GM18867 (cell line): ENCODE measurements around the gene ASB9.
"Not testable (repeated sequence)": the region's sequence is repeated elsewhere in the genome, so short reads cannot be mapped to it uniquely, and the experiment has no call there.

ENCODE experiments used
- ATAC-seq: cut with Tn5 transposase; IDR thresholded peaks from one replicate; pipeline ENCODE4 v1.9.1; 2021; ENCODE audit warnings: mild to moderate bottlenecking, moderate library complexity; ENCODE audit not compliant: unreplicated experiment

ASB9 gene, protein sequence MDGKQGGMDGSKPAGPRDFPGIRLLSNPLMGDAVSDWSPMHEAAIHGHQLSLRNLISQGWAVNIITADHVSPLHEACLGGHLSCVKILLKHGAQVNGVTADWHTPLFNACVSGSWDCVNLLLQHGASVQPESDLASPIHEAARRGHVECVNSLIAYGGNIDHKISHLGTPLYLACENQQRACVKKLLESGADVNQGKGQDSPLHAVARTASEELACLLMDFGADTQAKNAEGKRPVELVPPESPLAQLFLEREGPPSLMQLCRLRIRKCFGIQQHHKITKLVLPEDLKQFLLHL

GRCh38 chrX:15269618-15270521, at the start of gene ASB9:
Gene ASB9, minus strand, starts transcription at chrX:15270083. Its CDS starts 209 bp downstream, at chrX:15269874.
- peak; percentile 54 for ATAC-seq

GRCh38 chrX:15319075-15319474, 49.2 kb upstream of the ASB9 start:
- no peak for ATAC-seq

GRCh38 chrX:15315509-15315908, 45.6 kb upstream of the ASB9 start, which contains the start of gene ASB11:
Gene ASB11, minus strand, starts transcription at chrX:15315640. Its CDS starts 35 bp downstream, at chrX:15315605.
- no peak for ATAC-seq

DNA sequence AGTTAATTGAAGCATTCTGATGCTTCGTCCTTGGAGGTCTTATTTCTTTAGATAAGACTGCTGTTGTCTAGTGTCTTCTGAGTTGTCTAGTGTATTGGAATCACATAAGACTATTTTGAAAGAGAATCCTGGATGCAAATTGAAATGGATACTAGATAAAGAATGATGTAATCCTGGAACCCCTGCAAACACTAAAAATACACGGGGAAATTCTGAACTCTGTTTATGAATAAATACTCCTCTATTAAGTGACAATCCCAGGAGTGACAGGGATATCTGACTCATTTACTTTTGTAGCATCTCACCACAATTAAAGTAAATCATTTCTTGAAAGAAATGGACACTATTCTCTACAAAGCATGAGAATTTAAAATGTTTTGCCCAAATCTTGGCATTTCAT, 44.6 kb upstream of the ASB9 start:
- ATAC-seq: no peak

DNA sequence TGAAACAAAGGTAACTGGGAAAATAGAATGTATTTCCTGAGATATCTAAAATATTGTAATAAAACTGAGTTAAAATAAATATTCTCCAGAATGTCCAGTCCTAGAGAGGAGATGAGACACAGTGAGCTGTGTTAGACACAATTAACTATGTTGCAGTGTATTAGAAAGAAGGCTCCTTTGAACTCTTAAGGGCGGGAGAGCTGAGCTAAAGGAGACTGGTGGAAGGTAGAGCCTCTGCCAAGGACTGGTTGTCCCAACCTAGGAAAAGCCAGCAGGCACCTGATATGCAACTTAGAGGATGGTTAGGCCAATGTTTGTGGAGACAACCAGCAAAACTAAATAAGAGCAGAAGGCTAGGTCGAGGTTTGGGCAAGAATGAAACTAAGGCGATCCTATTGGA, 41.2 kb upstream of the ASB9 start:
- no peak for ATAC-seq

- ATAC-seq: no peak
These were observed 40.2 kb upstream of the ASB9 start for GRCh38 chrX:15310117-15310516.

DNA sequence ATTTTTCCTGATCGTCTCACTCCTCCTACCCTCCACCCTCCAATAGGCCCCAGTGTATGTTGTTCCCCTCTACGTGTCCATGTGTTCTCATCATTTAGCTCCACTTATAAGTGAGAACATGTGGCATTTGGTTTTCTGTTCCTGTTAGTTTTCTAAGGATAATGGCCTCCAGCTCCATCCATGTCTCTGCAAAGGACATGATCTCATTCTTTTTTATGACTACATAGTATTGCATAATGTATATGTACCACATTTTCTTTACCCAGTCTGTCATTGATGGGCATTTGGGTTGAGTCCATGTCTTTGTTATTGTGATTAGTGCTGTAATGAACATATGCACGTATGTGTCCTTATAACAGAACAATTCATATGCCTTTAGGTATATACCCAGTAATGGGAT, 36.0 kb upstream of the ASB9 start:
- ATAC-seq: not testable (repeated sequence)

DNA sequence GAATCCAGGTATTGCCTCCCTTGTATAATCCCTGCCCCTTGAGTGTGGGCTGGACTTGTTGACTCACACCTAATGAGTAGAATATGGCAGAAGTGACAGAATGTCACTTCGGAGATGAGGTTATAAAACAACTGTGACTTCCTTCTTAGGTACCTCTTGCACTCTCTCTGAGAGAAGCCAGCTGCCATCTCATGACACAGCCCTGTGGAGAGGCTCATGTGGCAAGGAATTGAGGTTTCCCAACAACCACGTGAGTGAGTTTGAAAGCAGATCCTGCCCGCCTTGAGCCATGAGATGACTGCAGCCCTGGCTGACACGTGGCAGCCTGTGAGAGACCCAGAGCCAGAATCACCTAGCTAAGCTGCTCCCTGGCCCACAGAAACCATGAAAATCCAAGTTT, 32.0 kb upstream of the ASB9 start:
- peak; percentile 61 for ATAC-seq

DNA sequence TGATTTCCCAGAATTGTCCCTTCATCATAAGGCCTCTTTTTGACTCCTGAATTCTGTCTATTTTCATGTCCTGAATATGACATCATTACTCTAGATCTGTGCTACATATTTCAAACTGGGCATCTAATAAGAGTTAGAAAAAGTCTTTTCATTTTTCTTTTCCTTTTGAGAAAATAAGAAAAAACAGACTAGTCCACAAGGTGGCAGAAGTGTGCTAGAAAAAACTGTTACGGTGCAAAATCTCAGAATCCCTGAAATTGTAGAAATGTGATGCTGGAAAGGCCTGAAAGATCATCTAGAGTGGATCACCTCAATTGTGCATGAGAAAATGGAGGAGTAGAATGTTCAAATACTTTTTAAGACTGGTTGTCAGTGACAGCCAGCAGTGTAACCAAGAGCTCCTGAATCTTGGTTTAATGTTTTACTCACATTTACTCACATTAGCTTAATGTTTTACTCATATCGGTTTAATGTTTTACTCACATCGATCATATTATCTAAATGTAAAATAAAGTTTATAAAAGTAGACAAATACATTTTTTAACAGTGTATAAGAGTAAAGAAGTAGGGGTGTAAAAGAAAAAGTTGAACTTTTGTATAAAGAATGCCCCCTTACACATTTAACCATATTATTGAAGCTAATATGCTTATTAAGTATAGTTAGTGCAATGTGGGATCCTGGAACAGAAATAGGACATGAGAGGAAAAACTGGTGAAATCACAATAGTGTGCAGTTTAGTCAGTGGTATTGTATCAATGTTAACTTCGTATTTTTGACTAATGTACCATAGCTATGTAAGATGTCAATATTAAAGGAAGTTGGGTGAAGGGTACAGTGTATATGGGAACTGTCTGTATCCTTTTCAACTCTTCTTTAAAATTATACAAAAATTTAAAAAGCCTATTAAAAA, 30.3 kb upstream of the ASB9 start:
- ATAC-seq: no peak

GRCh38 chrX:15298780-15299179, 28.9 kb upstream of the ASB9 start:
- no peak for ATAC-seq

DNA sequence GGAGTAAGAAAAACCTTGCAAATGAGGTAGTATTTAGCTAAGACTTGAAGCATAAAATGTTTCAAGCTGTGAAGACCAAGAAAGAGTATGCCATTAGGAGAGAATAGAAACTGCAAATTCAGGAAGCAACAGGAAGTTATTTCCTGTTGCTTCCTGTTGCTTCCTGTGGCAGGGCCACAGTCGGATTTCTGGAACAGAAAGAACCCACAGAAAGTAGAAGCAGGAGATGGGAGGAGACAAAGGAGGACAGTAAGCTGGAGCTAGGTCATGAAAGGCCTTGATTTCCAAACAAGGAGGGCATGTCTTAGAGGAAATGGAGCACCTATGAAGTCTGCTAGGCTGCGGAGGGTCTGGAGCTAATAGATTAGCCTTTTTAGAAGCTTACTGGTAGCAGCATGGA, 28.3 kb upstream of the ASB9 start:
- ATAC-seq: no peak

DNA sequence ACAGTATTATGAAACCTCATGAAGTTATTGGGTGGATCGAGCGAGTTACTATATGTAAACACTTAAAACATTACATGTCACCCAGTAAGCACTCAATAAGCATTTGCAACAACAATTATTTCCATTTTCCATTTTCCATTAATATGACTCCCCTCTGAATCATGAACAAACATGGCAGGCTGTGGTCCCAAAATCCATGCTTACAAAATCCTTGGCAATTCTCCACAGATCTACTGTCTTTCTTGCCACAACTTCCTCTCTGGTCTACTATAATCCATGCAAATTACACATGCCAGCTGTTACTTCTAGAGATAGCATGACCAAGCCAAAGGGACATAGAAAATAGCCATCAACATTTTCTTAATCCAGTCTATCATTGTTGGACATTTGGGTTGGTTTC, 23.6 kb upstream of the ASB9 start:
- ATAC-seq: no peak

DNA sequence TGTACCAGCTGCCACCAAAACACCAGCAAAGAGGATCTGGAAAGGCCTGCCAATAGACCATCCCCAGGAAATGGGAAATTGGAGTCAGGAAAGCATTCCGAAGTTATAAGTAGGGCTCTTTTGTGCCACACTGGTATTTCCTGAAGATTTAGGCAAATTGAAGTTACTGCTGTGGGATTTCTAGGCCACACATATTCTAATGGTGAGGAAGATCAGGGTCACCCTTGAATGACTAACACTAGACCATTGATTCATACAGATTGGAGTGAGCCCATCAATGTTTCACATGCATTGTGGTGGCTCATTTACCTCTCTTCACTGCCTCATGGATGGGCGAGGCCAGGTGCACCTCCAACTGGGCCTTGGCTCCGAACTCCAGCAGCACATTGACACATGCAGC, 23.0 kb upstream of the ASB9 start:
- ATAC-seq: no peak

GRCh38 chrX:15277604-15278003, 7.7 kb upstream of the ASB9 start:
- ATAC-seq: no peak

DNA sequence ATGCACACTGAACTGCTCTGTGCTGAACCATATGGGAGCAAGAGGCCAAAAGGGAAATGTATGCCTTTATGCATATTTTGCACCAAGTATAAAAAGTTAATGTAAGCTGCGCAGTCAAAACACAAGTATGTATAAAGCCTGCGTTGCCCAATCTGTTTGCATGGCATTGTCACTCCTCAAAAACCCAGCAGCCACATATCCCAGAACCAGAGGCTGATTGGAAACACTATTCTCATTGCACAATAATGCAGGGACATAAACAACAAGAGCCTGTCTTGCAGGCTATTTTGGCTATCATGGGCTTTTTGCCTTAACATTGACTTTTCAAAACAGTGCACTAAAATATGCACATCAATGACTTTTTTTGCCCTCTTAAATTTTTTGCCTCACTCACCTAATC, 5.1 kb upstream of the ASB9 start:
- ATAC-seq: no peak

- ATAC-seq: not testable (repeated sequence)
These were observed 3.4 kb upstream of the ASB9 start for GRCh38 chrX:15273275-15273674.

- no peak for ATAC-seq
These were observed 1.9 kb upstream of the ASB9 start for GRCh38 chrX:15271757-15272156.

DNA sequence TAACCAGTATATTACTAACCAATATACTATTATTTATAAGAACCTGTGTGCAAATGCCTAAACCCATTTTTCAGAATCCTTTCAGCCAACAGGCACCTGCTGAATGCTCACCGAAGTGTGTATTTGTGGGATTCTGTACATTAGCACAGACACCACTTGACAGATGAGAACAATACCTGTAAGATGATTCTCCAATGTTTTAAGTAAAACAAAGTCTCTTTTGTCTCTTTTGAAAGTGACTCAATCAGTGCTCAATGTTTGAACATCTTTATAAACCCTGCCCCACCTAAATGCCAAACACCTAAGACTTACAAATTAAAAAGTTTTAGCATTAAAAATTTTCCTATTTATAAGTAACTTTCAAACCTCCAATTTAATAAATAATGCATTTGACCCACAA, 763 bp downstream of the ASB9 start:
- ATAC-seq: no peak

- ATAC-seq: no peak
These were observed 15.0 kb downstream of the ASB9 start for GRCh38 chrX:15254852-15255251.

DNA sequence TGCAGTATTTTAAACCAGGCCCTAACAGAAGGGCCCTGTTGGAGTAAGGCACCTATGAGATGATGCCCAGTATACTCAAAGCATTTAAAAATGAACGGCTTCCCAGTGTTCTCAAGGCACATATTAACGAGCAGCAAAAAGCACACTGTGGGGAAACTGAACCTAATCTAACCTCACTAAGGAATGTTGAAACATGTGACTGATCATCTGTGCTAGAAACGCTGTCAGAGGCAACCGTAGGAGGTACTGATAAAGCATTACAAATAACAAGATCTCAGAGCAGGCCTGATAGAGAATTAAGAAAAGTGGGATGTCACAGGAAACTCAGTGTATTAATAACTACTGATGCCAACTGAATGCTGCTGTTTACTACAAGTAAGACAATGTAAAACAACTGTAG, 24.0 kb downstream of the ASB9 start:
- no peak for ATAC-seq

DNA sequence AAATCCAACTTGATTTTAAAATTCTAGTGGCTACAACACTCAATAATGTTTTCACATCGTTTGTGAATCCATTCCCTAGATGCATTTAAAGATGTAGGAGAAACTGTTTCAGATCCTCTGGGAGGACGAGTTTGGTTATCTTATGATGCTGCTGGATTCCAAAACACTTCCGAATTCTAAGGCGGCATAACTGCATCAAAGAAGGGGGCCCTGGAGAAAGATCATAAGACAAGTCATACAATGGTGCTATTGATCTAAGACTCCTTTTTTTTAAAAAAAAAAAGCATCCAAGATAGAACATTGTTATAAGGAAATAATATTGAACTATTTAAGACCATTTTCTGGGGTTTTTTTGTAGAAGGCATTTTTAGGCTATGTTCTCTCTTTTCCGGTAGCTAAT, 25.5 kb downstream of the ASB9 start:
- ATAC-seq: no peak
